HEK293 (cell line): Measurements from ENCODE around the gene BIN1.

Experiments
- ELK4 ChIP-seq: IDR thresholded peaks from 2 replicates; pipeline ENCODE4 v1.6.1; 2011; ENCODE audit warnings: mild to moderate bottlenecking, low read depth, low read length, borderline replicate concordance
- PRDM4 ChIP-seq: fragments of 450-650 bp; formaldehyde crosslinking; IDR thresholded peaks from 2 replicates; pipeline ENCODE4 v1.5.1; 2017; ENCODE audit warnings: missing biosample characterization, missing genetic modification characterization
- YY1 ChIP-seq: fragments of 450-650 bp; formaldehyde crosslinking; IDR thresholded peaks from 2 replicates; pipeline ENCODE4 v1.5.1; 2018; ENCODE audit warnings: missing biosample characterization, missing genetic modification characterization
- ZBTB17 ChIP-seq: fragments of 450-650 bp; formaldehyde crosslinking; IDR thresholded peaks from 2 replicates; pipeline ENCODE4 v1.5.1; 2016; ENCODE audit warnings: missing biosample characterization, missing genetic modification characterization
- ZBTB20 ChIP-seq: fragments of 450-650 bp; formaldehyde crosslinking; IDR thresholded peaks from 2 replicates; pipeline ENCODE4 v1.5.1; 2016; ENCODE audit warnings: missing biosample characterization, missing genetic modification characterization
- ZBTB21 ChIP-seq: fragments of 450-650 bp; formaldehyde crosslinking; IDR thresholded peaks from 2 replicates; pipeline ENCODE4 v1.5.1; 2017; ENCODE audit warnings: missing biosample characterization, missing genetic modification characterization
- ZNF174 ChIP-seq: fragments of 450-650 bp; formaldehyde crosslinking; IDR thresholded peaks from 2 replicates; pipeline ENCODE4 v1.5.0; 2017; ENCODE audit warnings: missing biosample characterization, mild to moderate bottlenecking, missing genetic modification characterization
- ZNF777 ChIP-seq: fragments of 450-650 bp; formaldehyde crosslinking; IDR thresholded peaks from 2 replicates; pipeline ENCODE4 v1.5.1; 2017; ENCODE audit warnings: missing biosample characterization, missing genetic modification characterization, borderline replicate concordance
- ZSCAN30 ChIP-seq: fragments of 450-650 bp; IDR thresholded peaks from 2 replicates; pipeline ENCODE4 v1.5.1; 2018; ENCODE audit warnings: missing biosample characterization, mild to moderate bottlenecking, missing genetic modification characterization, moderate library complexity

GRCh38 chr2:127081826-127082633 lies 24.9 kb downstream of the BIN1 start:
- TF ChIP-seq YY1 (tag by site-specific recombination) = no peak
- no peak for TF ChIP-seq ZNF174 (tag by site-specific recombination)
- no peak for TF ChIP-seq ELK4
- no peak for TF ChIP-seq ZBTB17 (tag by site-specific recombination)
- TF ChIP-seq ZBTB21 (tag by site-specific recombination) = no peak
- no peak for TF ChIP-seq ZBTB20 (tag by site-specific recombination)
- TF ChIP-seq ZSCAN30 (tag by site-specific recombination) = no peak
- no peak for TF ChIP-seq PRDM4 (tag by site-specific recombination)
- TF ChIP-seq ZNF777 (tag by site-specific recombination) = no peak
